GM19239 (cell line): ENCODE data around the gene ESPL1.

Experiments used
- DNase-seq: peaks from one replicate; pipeline ENCODE4 v3.0.0; 2011; ENCODE audit warnings: low spot score; ENCODE audit not compliant: insufficient read length
- FAIRE-seq: peaks from 2 replicates; lab custom pipeline; 2011; peaks lifted over from hg19 to GRCh38; lab: Jason Lieb, UNC

Gene ESPL1

GRCh38 chr12:53230108-53230845 is 37.8 kb upstream of the ESPL1 start:
- FAIRE-seq: no peak
- DNase-seq: no peak

- FAIRE-seq: no peak
- no peak for DNase-seq
These were observed 36.5 kb upstream of the ESPL1 start for GRCh38 chr12:53231671-53231920.

- FAIRE-seq: no peak
- no peak for DNase-seq
These were observed 36.0 kb upstream of the ESPL1 start, which contains the start of gene RARG for GRCh38 chr12:53231921-53232645. RARG (minus strand) TSS chr12:53232209; CDS start chr12:53227545, 4,664 bp downstream.

GRCh38 chr12:53232646-53233461 is 35.2 kb upstream of the ESPL1 start:
- FAIRE-seq: peak; percentile 31
- no peak for DNase-seq

GRCh38 chr12:53233671-53234121 is 34.4 kb upstream of the ESPL1 start:
- FAIRE-seq (no peak), DNase-seq (no peak)

- FAIRE-seq: no peak
- no peak for DNase-seq
These were observed 33.7 kb upstream of the ESPL1 start for GRCh38 chr12:53234271-53234914.

GRCh38 chr12:53235164-53235563 is 32.9 kb upstream of the ESPL1 start:
- DNase-seq (no peak), FAIRE-seq (no peak)

- FAIRE-seq: no peak
- DNase-seq: no peak
These were observed 32.2 kb upstream of the ESPL1 start for GRCh38 chr12:53235742-53236442.

GRCh38 chr12:53236443-53237111 is 31.5 kb upstream of the ESPL1 start:
- DNase-seq (no peak), FAIRE-seq (no peak)

- no peak for FAIRE-seq
- no peak for DNase-seq
These were observed 28.3 kb upstream of the ESPL1 start for GRCh38 chr12:53239643-53240258.

- no peak for DNase-seq
- no peak for FAIRE-seq
These were observed 26.3 kb upstream of the ESPL1 start for GRCh38 chr12:53241623-53242412.

GRCh38 chr12:53244337-53244736 is 23.8 kb upstream of the ESPL1 start:
- DNase-seq: no peak
- no peak for FAIRE-seq

GRCh38 chr12:53245286-53245685 is 22.8 kb upstream of the ESPL1 start:
- DNase-seq: no peak
- no peak for FAIRE-seq

GRCh38 chr12:53251477-53252348 is 16.4 kb upstream of the ESPL1 start:
- DNase-seq (peak; percentile 90), FAIRE-seq (no peak)

- no peak for DNase-seq
- no peak for FAIRE-seq
These were observed 15.7 kb upstream of the ESPL1 start for GRCh38 chr12:53252349-53252916.

GRCh38 chr12:53253298-53253697 is 14.8 kb upstream of the ESPL1 start:
- DNase-seq (no peak), FAIRE-seq (no peak)
